ENCODE measurements around the gene COL21A1. TPM values are rescaled to one million over a fixed set of nuclear protein-coding genes. Genes with fewer than 3 reads are reported as not detected.

Gene COL21A1
- total and polyA plus RNA-seq, 2 of the 13 experiments (the other 11 are each of a cell fraction or from before 2014, with no cell fraction given) = 0.13 TPM; not detected in 1

DNA sequence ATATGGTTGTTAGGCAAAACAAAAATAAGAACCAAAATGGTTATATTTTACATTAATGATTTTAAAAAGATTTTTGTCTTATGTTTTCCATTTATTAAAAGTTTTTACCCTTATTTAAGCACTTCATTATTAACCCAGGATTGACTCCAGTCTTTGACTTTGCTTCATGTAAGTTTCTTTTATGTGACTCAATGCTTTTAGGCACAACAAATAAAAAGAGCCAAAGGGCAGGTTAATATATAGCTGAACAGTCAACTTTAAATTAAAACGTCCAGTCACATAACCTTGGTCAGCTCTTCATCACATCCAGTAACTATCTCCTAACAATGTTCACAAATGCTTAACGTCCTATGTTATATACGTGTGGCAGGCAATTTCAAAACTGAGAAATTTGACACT lies 32.7 kb downstream of the COL21A1 start:
- no peak for DNase-seq (ENCODE audit: low spot score)
- Histone ChIP-seq H3K4me1 (ENCODE audit: insufficient read depth, low read length) (peaks cover 7% of the 10 kb centered on the region; the same call in 1 of the 2 replicates), H2AFZ (ENCODE audit: low read length) (no peak overlapping the region), H3K4me2 (ENCODE audit: low read depth, low read length) (no peak overlapping the region), H3K36me3 (replicated peaks in 1 of 2; ENCODE audit: control insufficient read depth in 1 of 2, insufficient read depth in 2 of 2, low read length in 2 of 2) (no peaks in the 10 kb centered on the region), H3K4me3 (replicated peaks in 1 of 3; ENCODE audit: insufficient read depth in 1 of 3, low read depth in 2 of 3, low read length in 3 of 3) (no peak overlapping the region), H3K79me2 (ENCODE audit: insufficient read depth, low read length) (no peaks in the 10 kb centered on the region), H4K20me1 (ENCODE audit: insufficient read depth, low read length) (no peaks in the 10 kb centered on the region), H3K9me3 (ENCODE audit: low read length) (no peaks in the 10 kb centered on the region), H3K9ac (ENCODE audit: insufficient read depth, low read depth, low read length) (no peak overlapping the region), H3K27me3 (ENCODE audit: control insufficient read depth in 1 of 2, insufficient read depth in 2 of 2, low read length in 2 of 2) (no peaks in the 10 kb centered on the region), H3K27ac (ENCODE audit: extremely low read length, insufficient read depth, low read length) (no peak overlapping the region)
- intact Hi-C loops (cut with micrococcal nuclease; ENCODE audit: unreplicated experiment) (no loop called here), in situ Hi-C loops (cut with HindIII; ENCODE audit: extremely low pct_ligation_motif_present, low pct_unique_long_range_greater_than_20kb) (no loop called here)
- 2% methylated on average over 3 of the region's 3 CpGs for WGBS (ENCODE audit: low lambda C conversion rate)
- no peak for FAIRE-seq
- ChIA-PET POLR2A (no interaction called here), CTCF (ENCODE audit: low intra/inter-chr PET ratio, low total read pairs) (no interaction called here)
- no peak; the same call in 2 of the 3 replicates for ATAC-seq
- BruUV-seq (replicated peaks) = no TSS peak
- TF ChIP-seq, protein P1, sequence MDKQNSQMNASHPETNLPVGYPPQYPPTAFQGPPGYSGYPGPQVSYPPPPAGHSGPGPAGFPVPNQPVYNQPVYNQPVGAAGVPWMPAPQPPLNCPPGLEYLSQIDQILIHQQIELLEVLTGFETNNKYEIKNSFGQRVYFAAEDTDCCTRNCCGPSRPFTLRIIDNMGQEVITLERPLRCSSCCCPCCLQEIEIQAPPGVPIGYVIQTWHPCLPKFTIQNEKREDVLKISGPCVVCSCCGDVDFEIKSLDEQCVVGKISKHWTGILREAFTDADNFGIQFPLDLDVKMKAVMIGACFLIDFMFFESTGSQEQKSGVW (CRISPR knock-in tag; IDR thresholded peaks at IDR 0.05; ENCODE audit: borderline replicate concordance) = no peak
- TF ChIP-seq FOXK1 (CRISPR knock-in tag; IDR thresholded peaks at IDR 0.05; ENCODE audit: borderline replicate concordance, low read depth) = no peak
- peak; percentile 69 for TF ChIP-seq RARA (CRISPR knock-in tag; IDR thresholded peaks at IDR 0.05)
- TF ChIP-seq, protein P2, sequence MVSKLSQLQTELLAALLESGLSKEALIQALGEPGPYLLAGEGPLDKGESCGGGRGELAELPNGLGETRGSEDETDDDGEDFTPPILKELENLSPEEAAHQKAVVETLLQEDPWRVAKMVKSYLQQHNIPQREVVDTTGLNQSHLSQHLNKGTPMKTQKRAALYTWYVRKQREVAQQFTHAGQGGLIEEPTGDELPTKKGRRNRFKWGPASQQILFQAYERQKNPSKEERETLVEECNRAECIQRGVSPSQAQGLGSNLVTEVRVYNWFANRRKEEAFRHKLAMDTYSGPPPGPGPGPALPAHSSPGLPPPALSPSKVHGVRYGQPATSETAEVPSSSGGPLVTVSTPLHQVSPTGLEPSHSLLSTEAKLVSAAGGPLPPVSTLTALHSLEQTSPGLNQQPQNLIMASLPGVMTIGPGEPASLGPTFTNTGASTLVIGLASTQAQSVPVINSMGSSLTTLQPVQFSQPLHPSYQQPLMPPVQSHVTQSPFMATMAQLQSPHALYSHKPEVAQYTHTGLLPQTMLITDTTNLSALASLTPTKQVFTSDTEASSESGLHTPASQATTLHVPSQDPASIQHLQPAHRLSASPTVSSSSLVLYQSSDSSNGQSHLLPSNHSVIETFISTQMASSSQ (IDR thresholded peaks at IDR 0.05; ENCODE audit: low read depth) = 0 out of 2 replicates have a peak, but pooled peaks have one; percentile 22
- TF ChIP-seq, protein P2 (CRISPR knock-in tag; IDR thresholded peaks at IDR 0.05; ENCODE audit: borderline replicate concordance) = no peak
- TF ChIP-seq, protein P3, sequence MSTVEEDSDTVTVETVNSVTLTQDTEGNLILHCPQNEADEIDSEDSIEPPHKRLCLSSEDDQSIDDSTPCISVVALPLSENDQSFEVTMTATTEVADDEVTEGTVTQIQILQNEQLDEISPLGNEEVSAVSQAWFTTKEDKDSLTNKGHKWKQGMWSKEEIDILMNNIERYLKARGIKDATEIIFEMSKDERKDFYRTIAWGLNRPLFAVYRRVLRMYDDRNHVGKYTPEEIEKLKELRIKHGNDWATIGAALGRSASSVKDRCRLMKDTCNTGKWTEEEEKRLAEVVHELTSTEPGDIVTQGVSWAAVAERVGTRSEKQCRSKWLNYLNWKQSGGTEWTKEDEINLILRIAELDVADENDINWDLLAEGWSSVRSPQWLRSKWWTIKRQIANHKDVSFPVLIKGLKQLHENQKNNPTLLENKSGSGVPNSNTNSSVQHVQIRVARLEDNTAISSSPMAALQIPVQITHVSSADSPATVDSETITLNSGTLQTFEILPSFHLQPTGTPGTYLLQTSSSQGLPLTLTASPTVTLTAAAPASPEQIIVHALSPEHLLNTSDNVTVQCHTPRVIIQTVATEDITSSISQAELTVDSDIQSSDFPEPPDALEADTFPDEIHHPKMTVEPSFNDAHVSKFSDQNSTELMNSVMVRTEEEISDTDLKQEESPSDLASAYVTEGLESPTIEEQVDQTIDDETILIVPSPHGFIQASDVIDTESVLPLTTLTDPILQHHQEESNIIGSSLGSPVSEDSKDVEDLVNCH (CRISPR knock-in tag; IDR thresholded peaks at IDR 0.05) = no peak
- no peak for TF ChIP-seq HOXA7 (CRISPR knock-in tag; IDR thresholded peaks at IDR 0.05)
- peak; percentile 8; the same call in 1 of the 2 replicates for TF ChIP-seq SOX5 (CRISPR knock-in tag; IDR thresholded peaks at IDR 0.05; ENCODE audit: borderline replicate concordance)
- TF ChIP-seq, protein P4, sequence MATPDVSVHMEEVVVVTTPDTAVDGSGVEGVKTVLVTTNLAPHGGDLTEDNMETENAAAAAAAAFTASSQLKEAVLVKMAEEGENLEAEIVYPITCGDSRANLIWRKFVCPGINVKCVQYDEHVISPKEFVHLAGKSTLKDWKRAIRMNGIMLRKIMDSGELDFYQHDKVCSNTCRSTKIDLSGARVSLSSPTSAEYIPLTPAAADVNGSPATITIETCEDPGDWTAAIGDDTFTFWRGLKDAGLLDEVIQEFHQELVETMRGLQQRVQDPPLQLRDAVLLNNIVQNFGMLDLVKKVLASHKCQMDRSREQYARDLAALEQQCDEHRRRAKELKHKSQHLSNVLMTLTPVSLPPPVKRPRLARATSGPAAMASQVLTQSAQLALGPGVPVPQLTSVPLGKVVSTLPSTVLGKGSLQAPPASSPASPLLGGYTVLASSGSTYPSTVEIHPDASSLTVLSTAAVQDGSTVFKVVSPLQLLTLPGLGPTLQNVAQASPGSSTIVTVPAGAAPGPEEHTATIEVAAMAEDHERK (CRISPR knock-in tag; IDR thresholded peaks at IDR 0.05; ENCODE audit: low read depth) = no peak
- TF ChIP-seq, protein P5, sequence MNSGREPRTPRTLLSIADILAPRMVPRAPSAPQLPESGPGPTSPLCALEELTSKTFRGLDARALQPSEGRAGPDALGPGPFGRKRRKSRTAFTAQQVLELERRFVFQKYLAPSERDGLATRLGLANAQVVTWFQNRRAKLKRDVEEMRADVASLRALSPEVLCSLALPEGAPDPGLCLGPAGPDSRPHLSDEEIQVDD (CRISPR knock-in tag; IDR thresholded peaks at IDR 0.05; ENCODE audit: borderline replicate concordance) = no peak
- TF ChIP-seq ZNF891 (CRISPR knock-in tag; IDR thresholded peaks at IDR 0.05) = no peak
- TF ChIP-seq PHF8 (CRISPR knock-in tag; IDR thresholded peaks at IDR 0.05) = no peak
- TF ChIP-seq GABPB1 (CRISPR knock-in tag; IDR thresholded peaks at IDR 0.05) = no peak
- no peak for TF ChIP-seq ASH2L (IDR thresholded peaks at IDR 0.05; ENCODE audit: insufficient read length, low read depth, low read length)
- TF ChIP-seq ZNF367 (CRISPR knock-in tag; IDR thresholded peaks at IDR 0.05; ENCODE audit: borderline replicate concordance) = no peak

Data from HepG2 (cell line).